HG03135 (cell line): ENCODE results near the gene CUL2.
"Not testable (repeated sequence)": the region's sequence is repeated elsewhere in the genome, so short reads cannot be mapped to it uniquely, and the experiment has no call there.

Experiments
- ATAC-seq: cut with Tn5 transposase; IDR thresholded peaks from one replicate; pipeline ENCODE4 v1.9.1; 2021; ENCODE audit warnings: mild to moderate bottlenecking, moderate library complexity; ENCODE audit not compliant: unreplicated experiment

CUL2 gene

DNA sequence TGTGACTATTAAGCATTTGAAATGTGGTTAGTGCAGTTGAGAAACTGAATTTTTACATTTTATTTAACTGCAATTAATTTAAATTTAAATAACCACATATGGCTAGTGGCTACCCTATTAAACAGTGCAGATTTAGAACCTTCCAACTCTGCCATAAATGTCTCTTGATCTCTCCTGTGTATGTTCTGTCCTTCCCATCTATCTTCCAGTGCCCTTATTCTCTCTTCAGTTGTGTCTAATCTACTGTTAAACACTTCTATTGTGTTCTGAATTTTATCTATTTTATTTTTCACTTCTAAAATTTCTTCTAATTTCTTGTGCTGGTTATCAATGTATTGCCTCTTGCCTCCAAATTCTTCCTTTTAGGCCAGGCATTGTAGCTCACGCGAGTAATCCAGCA is 105.0 kb downstream of the CUL2 start:
- no peak for ATAC-seq

DNA sequence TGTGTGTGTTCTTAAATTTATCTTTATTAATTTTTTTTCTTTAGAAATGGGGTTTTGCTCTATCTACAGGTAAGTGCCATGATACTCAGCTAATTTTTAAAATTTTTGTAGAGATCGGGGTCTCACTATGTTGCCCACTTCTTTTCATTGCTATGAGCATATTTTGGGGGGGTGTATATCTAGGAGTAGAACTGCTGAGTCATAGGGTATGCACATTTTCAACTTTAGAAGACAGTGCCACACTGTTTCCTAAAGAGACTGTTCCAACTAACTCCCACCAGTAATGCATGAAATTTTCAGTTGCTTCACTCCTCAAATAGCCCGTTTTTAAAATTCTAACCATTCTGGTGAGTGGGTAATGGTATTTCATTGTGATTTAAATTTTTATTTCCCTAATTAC is 108.3 kb downstream of the CUL2 start:
- no peak for ATAC-seq

DNA sequence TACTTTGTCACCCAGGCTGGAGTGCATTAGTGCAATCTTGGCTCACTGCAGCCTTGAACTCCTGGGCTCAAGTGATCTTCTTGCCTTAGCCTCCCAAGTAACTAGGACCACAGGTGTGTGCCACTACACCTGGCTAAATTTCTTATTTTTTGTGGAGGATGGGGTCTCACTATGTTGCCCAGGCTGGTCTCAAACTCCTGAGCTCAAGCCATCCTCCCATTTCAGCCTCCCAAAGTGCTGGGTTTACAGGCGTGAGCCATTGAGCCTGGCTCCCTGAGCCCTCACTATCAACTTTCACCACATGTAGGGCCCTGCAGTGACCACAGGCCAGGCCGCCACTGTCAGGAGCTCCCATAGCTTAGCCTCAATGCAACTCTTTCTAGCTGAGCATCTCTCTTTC is 110.2 kb downstream of the CUL2 start:
- ATAC-seq = no peak

DNA sequence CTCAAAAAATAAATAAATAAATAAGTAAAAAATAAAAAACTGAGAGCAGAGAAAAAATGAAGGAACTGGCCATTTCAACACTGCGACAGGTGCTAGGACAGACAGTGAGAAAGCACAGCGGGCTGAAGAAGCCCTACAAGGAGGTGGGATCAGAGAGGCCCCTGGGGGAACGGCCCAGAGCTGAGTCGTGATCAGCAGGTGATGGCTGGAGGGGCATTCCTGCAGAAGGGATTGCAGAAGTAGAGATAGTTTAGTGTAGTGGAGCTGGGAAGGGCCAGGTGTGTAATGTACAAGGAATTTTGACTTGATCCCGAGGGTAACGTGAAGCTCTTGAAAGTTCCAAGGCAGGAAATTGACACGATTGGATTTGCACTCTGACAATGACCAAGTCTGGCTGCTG is 112.1 kb downstream of the CUL2 start:
- no peak for ATAC-seq

DNA sequence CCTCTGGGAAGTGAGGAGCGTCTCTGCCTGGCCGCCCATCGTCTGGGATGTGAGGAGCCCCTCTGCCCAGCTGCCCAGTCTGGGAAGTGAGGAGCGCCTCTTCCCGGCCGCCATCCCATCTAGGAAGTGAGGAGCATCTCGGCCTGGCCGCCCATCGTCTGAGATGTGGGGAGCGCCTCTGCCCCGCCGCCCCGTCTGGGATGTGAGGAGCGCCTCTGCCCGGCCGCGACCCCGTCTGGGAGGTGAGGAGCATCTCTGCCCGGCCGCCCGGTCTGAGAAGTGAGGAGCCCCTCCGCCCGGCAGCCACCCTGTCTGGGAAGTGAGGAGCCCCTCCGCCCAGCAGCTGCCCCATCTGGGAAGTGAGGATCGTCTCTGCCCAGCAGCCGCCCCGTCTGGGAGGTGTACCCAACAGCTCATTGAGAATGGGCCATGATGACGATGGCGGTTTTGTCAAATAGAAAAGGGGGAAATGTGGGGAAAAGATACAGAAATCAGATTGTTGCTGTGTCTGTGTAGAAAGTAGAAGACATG is 113.7 kb downstream of the CUL2 start:
- not testable (repeated sequence) for ATAC-seq

DNA sequence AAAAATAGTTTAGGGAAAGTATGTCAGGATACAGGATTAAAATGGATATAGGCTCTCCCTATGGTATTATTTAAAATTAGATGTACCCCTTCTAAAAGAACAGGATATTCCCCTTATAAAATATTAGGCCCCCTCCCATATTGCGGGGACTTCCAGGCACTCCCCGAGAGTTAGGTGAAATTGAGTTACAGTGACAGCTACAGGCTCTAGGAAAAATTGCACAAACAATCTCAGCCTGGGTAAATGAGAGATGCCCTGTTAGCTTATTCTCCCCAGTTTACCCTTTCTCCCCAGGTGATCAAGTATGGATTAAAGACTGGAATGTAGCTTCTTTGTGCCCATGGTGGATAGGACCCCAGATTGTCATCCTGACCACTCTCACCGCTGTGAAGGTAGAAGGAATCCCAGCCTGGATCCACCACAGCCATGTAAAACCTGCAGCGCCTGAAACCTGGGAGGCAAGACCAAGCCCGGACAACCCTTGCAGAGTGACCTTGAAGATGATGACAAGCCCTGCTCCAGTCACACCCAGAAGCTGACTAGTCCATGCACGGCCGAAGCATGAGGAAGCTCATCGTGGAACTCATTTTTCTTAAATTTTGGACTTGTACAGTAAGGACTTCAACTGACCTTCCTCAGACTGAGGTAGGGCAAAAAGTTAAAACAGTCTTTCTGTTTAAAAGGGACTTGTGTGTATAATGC is 115.6 kb downstream of the CUL2 start:
- ATAC-seq = not testable (repeated sequence)

DNA sequence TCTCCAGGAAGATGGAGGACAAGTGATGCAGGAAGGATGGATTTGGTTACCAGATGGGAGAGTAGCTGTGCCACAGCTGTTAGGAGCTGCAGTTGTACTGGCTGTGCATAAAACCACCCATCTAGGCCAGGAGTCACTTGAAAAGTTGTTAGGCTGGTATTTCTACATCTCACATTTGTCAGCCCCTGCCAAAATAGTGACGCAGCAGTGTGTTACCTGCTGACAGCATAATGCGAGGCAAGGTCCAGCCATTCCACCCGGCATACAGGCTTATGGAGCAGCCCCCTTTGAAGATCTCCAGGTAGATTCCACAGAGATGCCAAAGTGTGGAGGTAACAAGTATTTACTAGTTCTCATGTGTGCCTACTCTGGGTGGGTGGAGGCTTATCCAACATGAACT is 116.4 kb downstream of the CUL2 start:
- not testable (repeated sequence) for ATAC-seq

DNA sequence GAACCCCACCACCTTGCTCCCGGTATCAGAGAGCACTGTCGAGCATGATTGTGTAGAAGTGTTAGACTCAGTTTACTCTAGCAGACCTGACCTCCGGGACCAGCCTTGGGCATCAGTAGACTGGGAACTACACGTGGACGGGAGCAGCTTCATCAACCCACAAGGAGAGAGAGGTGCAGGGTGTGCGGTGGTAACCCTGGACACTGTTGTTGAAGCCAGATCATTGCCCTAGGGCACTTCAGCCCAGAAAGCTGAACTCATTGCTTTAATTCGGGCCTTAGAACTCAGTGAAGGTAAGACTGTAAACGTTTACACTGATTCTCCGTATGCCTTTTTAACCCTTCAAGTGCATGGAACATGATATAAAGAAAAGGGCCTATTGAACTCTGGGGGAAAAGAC is 117.0 kb downstream of the CUL2 start:
- not testable (repeated sequence) for ATAC-seq

DNA sequence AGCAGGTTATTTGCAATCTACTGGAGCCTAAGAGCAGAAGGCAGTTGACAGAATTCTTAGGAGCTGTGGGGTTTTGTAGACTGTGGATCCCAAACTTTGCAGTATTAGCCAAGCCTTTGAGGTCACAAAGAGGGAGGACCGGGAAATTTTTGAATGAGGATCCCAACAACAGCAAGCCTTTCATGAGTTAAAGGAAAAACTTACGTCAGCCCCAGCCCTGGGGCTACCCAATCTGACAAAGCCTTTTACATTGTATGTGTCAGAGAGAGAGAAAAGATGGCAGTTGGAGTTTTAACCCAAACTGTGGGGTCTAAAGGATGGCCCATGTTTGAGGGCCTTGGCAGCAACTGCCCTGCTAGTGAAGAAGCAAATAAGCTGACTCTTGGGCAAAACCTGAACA is 117.5 kb downstream of the CUL2 start:
- ATAC-seq = not testable (repeated sequence)

DNA sequence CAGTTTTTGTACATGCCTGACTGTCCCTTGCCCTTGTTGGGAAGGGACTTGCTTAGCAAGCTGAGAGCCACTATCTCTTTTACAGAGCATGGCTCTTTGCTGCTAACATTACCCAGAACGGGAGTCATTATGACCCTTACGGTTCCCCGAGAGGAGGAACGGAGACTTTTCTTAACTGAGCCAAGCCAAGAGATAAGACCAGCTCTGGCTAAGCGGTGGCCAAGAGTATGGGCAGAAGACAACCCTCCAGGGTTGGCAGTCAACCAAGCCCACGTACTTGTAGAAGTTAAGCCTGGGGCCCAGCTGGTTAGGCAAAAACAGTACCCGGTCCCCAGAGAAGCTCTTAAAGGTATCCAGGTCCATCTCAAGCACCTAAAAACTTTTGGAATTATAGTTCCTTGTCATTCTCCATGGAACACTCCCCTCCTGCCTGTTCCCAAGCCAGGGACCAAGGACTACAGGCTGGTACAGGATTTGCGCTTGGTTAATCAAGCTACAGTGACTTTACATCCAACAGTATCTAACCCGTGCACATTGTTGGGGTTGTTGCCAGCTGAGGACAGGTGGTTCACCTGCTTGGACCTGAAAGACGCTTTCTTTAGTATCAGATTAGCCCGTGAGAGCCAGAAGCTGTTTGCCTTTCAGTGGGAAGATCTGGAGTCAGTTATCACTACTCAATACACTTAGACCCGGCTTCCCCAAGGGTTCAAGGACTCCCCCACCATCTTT is 118.4 kb downstream of the CUL2 start:
- not testable (repeated sequence) for ATAC-seq

DNA sequence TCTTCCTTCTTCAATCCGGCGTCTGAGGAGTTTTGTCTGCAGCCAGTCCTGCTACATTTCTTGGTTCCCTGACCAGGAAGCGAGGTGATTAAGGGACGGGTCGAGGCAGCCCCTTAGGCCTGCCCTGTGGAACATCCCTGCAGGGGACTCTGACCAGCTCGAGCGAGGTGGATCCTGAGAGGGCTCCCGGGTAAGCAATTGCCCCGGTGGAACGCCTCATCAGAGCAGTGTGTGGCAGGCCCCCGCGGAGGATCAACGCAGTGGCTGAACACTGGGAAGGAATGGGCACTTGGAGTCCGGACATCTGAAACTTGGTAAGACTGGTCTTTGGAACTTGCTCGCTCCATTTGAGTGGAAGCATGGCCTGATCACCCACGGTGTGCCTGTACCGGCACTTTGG is 121.0 kb downstream of the CUL2 start:
- ATAC-seq = no peak

DNA sequence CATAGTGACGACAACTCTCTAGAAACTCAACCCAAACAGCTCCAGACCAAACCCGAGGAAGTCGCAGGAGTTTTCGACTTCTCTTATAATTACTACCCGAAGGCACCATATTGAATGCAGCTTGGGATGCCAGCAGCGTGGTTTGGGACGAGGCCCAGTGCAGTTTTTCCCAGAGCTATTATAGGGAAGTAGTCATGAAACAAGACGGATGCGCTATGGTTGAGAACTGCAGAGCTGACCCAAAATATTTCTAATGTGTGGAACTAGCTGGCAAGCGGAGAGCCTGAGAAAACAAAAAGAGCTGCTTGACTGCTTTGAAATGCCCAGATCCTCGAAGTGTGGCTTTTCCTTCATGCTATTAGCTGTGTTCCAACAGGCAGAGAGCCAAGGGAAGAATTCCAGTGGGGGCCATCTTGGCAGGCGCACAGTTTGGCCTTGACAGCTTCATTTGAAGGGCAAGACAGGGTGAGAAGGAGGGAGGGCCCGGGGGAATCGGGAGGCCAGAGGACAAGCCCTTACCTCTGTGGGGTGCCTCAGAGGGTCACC is 122.7 kb downstream of the CUL2 start:
- ATAC-seq = no peak

DNA sequence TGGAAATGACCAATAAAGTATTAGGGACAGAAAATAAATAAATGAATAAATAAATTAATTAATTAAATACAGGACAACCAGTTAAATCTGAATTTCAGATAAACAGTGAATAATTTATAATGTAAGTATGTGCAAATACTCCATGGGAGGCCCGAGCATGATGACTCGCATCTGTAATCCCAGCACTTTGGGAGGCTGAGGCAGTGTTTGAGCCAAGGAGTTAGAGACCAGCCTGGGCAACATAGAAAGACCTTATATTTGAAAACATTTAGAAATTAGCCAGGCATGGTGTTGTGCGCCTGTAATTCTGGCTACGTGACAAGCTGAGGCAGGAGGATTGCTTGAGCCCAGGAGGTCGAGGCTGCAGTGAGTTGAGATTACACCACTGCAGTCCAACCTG is 123.7 kb downstream of the CUL2 start:
- ATAC-seq = no peak

DNA sequence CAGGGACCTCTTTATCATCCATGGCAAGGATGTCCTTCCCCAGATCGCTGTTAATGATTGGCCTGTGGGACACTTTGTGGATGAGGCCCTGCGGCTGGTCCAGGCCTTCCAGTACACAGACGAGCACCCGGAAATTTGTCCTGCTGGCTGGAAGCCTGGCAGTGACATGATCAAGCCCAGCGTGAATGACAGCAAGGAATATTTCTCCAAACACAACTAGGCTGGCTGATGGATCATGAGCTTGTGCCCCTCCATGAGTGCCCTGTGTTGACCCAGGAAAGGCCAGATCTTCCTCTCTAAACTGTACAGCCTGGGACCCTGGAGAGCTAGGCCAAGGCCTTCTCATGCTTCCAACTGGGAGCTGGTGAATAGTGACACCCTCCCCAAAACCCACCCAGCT is 124.1 kb downstream of the CUL2 start:
- ATAC-seq = no peak

DNA sequence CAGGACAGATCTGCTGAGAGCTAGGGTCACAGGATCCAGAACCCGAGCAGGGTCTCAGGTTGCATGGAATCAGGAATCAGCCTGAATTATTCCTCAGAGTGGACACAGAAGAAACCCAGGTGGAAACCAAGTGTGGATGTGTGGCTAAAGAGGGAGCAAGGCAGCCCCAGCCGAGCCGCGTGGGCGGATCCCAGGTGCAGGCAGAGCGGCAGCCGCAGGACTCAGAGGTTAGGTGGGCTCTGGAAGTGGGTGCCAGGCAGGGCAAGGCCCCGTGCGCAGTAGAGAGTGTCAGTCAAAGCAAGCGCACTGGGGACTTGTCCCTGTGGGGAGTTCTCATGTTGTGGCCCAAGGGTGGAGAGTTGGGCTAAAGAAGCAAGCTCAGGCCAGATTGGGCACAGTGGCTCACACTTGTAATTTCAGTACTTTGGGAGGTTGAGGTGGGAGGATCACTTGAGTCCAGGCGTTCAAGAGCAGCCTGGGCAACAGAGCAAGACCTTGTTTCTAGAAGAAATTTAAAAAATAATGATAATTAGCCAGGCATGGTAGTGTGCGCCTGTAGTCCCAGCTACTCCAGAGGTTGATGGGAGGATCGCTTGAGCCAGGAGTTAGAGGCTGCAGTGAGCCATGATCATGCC is 125.9 kb downstream of the CUL2 start:
- ATAC-seq = no peak

DNA sequence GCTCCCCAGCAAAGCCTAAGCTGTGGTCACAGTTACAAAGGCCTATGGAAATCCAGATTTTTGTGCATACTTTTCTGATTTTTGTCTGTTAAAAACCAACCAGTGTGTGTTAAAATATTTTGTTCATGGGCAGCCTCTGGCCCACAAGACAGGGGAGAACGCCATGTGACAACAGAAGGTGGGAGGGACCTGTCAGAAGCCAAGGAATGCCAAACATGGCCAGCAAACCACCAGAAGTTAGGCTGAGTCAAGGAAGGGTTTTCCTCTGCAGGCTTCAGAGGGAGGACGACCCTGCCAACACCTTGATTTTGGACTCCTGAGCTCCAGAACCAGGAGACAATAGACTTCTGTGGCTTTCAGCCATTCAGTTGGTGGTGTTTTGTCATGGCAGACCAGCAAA is 127.3 kb downstream of the CUL2 start:
- no peak for ATAC-seq

DNA sequence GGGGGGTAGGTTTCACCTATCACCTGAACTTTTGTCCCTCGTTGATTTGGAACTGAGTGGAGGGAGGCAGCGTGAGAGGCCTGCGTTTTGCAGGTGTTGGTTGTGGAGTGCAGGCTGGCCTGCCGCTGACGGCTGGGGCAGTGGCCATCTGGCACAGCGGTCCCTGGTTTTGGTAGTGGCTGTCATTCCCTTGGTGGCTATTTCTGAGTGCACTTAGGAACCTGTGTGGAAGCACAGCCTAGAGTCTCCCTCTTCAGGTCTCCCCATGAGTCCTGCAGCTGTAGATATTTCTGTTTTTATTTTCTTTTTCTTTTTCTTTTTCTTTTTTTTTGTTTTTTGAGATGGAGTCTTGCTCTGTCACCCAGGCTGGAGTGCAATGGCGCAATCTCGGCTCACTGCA is 129.2 kb downstream of the CUL2 start:
- ATAC-seq = no peak

DNA sequence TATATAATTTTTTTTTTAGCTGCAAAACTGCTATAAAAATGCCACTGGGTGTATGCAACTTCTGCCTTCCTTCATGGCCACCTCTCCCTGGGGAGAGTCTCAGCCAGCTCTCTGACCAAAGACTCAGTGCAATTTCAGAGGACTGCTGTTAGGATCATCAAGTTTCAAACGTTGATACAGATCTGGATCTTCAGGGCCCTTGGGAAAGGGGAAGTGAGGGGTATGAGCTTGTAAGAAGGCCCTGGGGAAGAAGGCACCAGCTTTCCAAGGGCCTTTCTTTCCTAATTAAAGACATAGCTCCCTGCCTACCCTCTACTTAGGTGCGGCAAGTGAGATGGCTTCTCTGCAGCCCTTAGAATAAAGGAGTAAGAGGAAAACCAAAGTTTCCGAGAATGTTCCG is 130.4 kb downstream of the CUL2 start:
- ATAC-seq = no peak

DNA sequence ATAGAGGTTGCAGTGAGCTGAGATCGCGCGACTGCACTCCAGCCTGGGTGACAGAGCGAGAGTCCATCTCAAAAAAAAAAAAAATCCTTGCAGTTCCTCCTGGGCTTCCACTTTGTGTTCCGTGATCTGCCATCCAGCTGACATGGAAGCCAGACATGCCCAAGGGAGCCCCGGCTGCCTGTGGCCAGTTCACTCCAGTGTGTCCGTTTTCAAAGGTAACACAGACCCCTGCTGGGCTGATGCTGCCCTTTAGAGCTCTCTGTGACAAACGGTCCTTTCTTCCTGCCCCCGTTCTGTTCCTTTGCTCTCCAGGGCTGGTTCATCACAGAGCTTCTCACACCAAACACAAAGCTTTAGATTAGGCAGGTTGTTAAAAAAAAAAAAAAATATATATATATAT is 130.8 kb downstream of the CUL2 start:
- no peak for ATAC-seq
